K562 (cell line): ENCODE data around the gene CRYBG1. TPM values are rescaled to one million over a fixed set of nuclear protein-coding genes. Genes with fewer than 3 reads are reported as not detected.

ENCODE experiments used
- BHLHE40 ChIP-seq: IDR thresholded peaks from 2 replicates; pipeline ENCODE4 v1.6.1; 2011; ENCODE audit warnings: low read length, improper control_type of control experiment
- CHD1 ChIP-seq: fragments of 200-600 bp; sonication (generic); IDR thresholded peaks from one replicate; pipeline ENCODE4 v1.6.1; 2012; ENCODE audit warnings: mild to moderate bottlenecking, moderate library complexity, low read length, inconsistent platforms
- CTBP1 ChIP-seq: fragments of 450-650 bp; IDR thresholded peaks from 2 replicates; pipeline ENCODE4 v1.6.1; 2016; ENCODE audit warnings: borderline replicate concordance
- CXXC5 ChIP-seq: fragments of 250-450 bp; sonication (Bioruptor Pico); IDR thresholded peaks from 2 replicates; pipeline ENCODE4 v1.8.0; 2022; ENCODE audit warnings: inconsistent platforms, mild to moderate bottlenecking, moderate library complexity
- E2F4 ChIP-seq: sonication (generic); formaldehyde crosslinking; IDR thresholded peaks from 2 replicates; pipeline ENCODE4 v1.8.0; 2022; ENCODE audit warnings: mild to moderate bottlenecking, low read depth, missing genetic modification reagents
- ELF4 ChIP-seq: fragments of 450-650 bp; formaldehyde crosslinking; IDR thresholded peaks from 2 replicates; pipeline ENCODE4 v1.4.0; 2022; ENCODE audit warnings: missing genetic modification characterization
- FOSL1 ChIP-seq: fragments of 200-800 bp; sonication (Bioruptor generic); conservative IDR thresholded peaks from 2 replicates; pipeline ENCODE4 v1.6.1; 2016; ENCODE audit warnings: missing genetic modification characterization, missing compliant biosample characterization
- GTF2B ChIP-seq: IDR thresholded peaks from 2 replicates; pipeline ENCODE4 v1.6.1; 2011; ENCODE audit not compliant: insufficient read length; ENCODE audit errors: extremely low read depth
- IFI16 ChIP-seq: fragments of 250-450 bp; sonication (Bioruptor Pico); IDR thresholded peaks from 2 replicates; pipeline ENCODE4 v2.1.2; 2022; ENCODE audit warnings: mild to moderate bottlenecking, inconsistent platforms
- KDM1A ChIP-seq, 2 experiments: fragments of 450-650 bp; IDR thresholded peaks; 2 replicates each; pipeline ENCODE4 v1.6.1; 2016; ENCODE audit warnings: mild to moderate bottlenecking in 2 of 2
- MTA2 ChIP-seq: fragments of 450-650 bp; IDR thresholded peaks from 2 replicates; pipeline ENCODE4 v1.6.1; 2016; ENCODE audit warnings: low read depth
- MYBL2 ChIP-seq, 2 experiments: fragments of 450-650 bp in 1 of 2; sonication (generic) in 1 of 2; formaldehyde crosslinking in 1 of 2; IDR thresholded peaks; 2 replicates each; pipeline versions ENCODE4 v1.6.1 to v1.8.1; 2017 to 2022; ENCODE audit warnings: borderline replicate concordance in 1 of 2, inconsistent platforms in 1 of 2, low read depth in 1 of 2, mild to moderate bottlenecking in 1 of 2, missing genetic modification reagents in 1 of 2, moderate library complexity in 1 of 2
- NCOA4 ChIP-seq: fragments of 450-650 bp; IDR thresholded peaks from 2 replicates; pipeline ENCODE4 v1.6.1; 2018; ENCODE audit warnings: mild to moderate bottlenecking; ENCODE audit not compliant: partially characterized antibody
- NFIX ChIP-seq: fragments of 250-450 bp; sonication (Bioruptor Pico); IDR thresholded peaks from 2 replicates; pipeline ENCODE4 v1.4.0; 2020; ENCODE audit warnings: low read depth, mild to moderate bottlenecking, moderate library complexity
- PKNOX1 ChIP-seq: fragments of 450-650 bp; IDR thresholded peaks from 2 replicates; pipeline ENCODE4 v1.6.1; 2016
- TEAD4 ChIP-seq, 2 experiments: sonication (generic) in 1 of 2; formaldehyde crosslinking in 1 of 2; IDR thresholded peaks; 2 replicates each; pipeline versions ENCODE4 v1.6.1 to v1.8.0; 2012 to 2022; ENCODE audit warnings: borderline replicate concordance in 1 of 2, inconsistent platforms in 1 of 2, low read length in 1 of 2, mild to moderate bottlenecking in 1 of 2, missing genetic modification reagents in 1 of 2
- TFE3 ChIP-seq: fragments of 450-650 bp; formaldehyde crosslinking; IDR thresholded peaks from 2 replicates; pipeline ENCODE4 v1.4.0; 2020; ENCODE audit warnings: mild to moderate bottlenecking, mixed read lengths
- ZNF124 ChIP-seq: sonication (generic); formaldehyde crosslinking; IDR thresholded peaks from 2 replicates; pipeline ENCODE4 v1.8.1; 2022; ENCODE audit warnings: missing genetic modification reagents
- ZNF592 ChIP-seq: fragments of 450-650 bp; IDR thresholded peaks from 2 replicates; pipeline ENCODE4 v1.6.1; 2017; ENCODE audit warnings: antibody characterized with exemption, mild to moderate bottlenecking
- polyA plus RNA-seq, 8 experiments: library from polyadenylated mRNA; depleted of rRNA in 4 of 8; stranded (reverse) in 5 of 8; unstranded in 3 of 8; fragments of >200 nt; fragmentation: Nextera tagmentation in 2 of 8; fragmentation: Illumina TruSeq in 1 of 8; extraction: Ambion mirVana in 2 of 8; extraction: Trizol in 1 of 8; gene quantifications; 2 replicates each; pipeline versions ENCODE4 v1.2.1 to v1.2.3, GENCODE V29; 2011 to 2014; ENCODE audit warnings: inconsistent platforms in 1 of 8, missing spikeins in 1 of 8
- total RNA-seq, 7 experiments: library from RNA; depleted of rRNA in 6 of 7; stranded (reverse); fragments of >200 nt in 6 of 7; fragmentation: Illumina TruSeq in 2 of 7; extraction: Trizol in 2 of 7; gene quantifications; 2 replicates each; pipeline versions ENCODE4 v1.2.1 to v1.2.3, GENCODE V29; 2011 to 2021; ENCODE audit warnings: low replicate concordance in 1 of 7

The CRYBG1 gene
- total and polyA plus RNA-seq, 9 of the 15 experiments (the other 6 are each of a cell fraction or from before 2014, with no cell fraction given): 0.07 to 0.47 (median 0.11) TPM

- 0 out of 2 replicates have a peak, but pooled peaks have one; percentile 33 for TF ChIP-seq FOSL1 (tag)
- TF ChIP-seq ELF4 (CRISPR knock-in tag): no peak
- TF ChIP-seq E2F4 (CRISPR knock-in tag): no peak
- TF ChIP-seq PKNOX1: peak; percentile 90
- TF ChIP-seq TEAD4 (IDR thresholded peaks at IDR 0.05; ENCODE audit: low read length): peak; percentile 73; the same call in 1 of the 2 replicates
- TF ChIP-seq TEAD4 (CRISPR knock-in tag; IDR thresholded peaks at IDR 0.05; ENCODE audit: borderline replicate concordance): no peak
- TF ChIP-seq NFIX (CRISPR knock-in tag): no peak
- no peak for TF ChIP-seq CHD1
- TF ChIP-seq GTF2B: no peak
- no peak for TF ChIP-seq BHLHE40
- TF ChIP-seq ZNF124 (CRISPR knock-in tag): no peak
- TF ChIP-seq MTA2: no peak
- no peak for TF ChIP-seq NCOA4
- TF ChIP-seq CXXC5: peak; percentile 71
- no peak for TF ChIP-seq IFI16
- peak; percentile 41; the same call in 1 of the 2 replicates for TF ChIP-seq ZNF592
- TF ChIP-seq CTBP1: peak; percentile 79; the same call in 1 of the 2 replicates
- no peak for TF ChIP-seq MYBL2 (IDR thresholded peaks at IDR 0.05; ENCODE audit: low read depth)
- TF ChIP-seq MYBL2 (CRISPR knock-in tag; IDR thresholded peaks at IDR 0.05; ENCODE audit: borderline replicate concordance): no peak
- peak; percentile 42 to 66; a peak in 3 of 4 replicates for TF ChIP-seq KDM1A (IDR thresholded peaks at IDR 0.05)
- no peak for TF ChIP-seq TFE3 (CRISPR knock-in tag)
Observed at GRCh38 chr6:106315765-106316374, 44.6 kb upstream of the CRYBG1 start (continued).
